ENCODE measurements around the gene RPGRIP1L. TPM values are rescaled to one million over a fixed set of nuclear protein-coding genes. Genes with fewer than 3 reads are reported as not detected.

RPGRIP1L gene
- total and polyA plus RNA-seq, 2 of the 13 experiments (the other 11 are each of a cell fraction or from before 2014, with no cell fraction given): 5.0 to 13.5 TPM

- TF ChIP-seq THYN1 (CRISPR knock-in tag; IDR thresholded peaks at IDR 0.05; ENCODE audit: borderline replicate concordance, low read depth): no peak
- 0 out of 2 replicates have a peak, but pooled peaks have one; percentile 25 for TF ChIP-seq TBX3 (IDR thresholded peaks at IDR 0.05; ENCODE audit: borderline replicate concordance)
- TF ChIP-seq, protein P1, sequence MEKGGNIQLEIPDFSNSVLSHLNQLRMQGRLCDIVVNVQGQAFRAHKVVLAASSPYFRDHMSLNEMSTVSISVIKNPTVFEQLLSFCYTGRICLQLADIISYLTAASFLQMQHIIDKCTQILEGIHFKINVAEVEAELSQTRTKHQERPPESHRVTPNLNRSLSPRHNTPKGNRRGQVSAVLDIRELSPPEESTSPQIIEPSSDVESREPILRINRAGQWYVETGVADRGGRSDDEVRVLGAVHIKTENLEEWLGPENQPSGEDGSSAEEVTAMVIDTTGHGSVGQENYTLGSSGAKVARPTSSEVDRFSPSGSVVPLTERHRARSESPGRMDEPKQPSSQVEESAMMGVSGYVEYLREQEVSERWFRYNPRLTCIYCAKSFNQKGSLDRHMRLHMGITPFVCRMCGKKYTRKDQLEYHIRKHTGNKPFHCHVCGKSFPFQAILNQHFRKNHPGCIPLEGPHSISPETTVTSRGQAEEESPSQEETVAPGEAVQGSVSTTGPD (CRISPR knock-in tag; IDR thresholded peaks at IDR 0.05): no peak
- no peak for TF ChIP-seq PPARG (CRISPR knock-in tag; conservative IDR thresholded peaks at IDR 0.05)
- peak; percentile 99 for TF ChIP-seq MXI1 (IDR thresholded peaks at IDR 0.05; ENCODE audit: borderline replicate concordance, low read depth, low read length)
- TF ChIP-seq NCOA2 (CRISPR knock-in tag; IDR thresholded peaks at IDR 0.05): peak; percentile 55; the same call in 1 of the 2 replicates
- TF ChIP-seq FOXO1 (CRISPR knock-in tag; IDR thresholded peaks at IDR 0.05): peak; percentile 57
- peak; percentile 73; the same call in 1 of the 2 replicates for TF ChIP-seq ZNF891 (CRISPR knock-in tag; IDR thresholded peaks at IDR 0.05)
- 0 out of 2 replicates have a peak, but pooled peaks have one; percentile 24 for TF ChIP-seq GTF2F1 (IDR thresholded peaks at IDR 0.05; ENCODE audit: low read length)
- no peak for TF ChIP-seq SMARCE1 (IDR thresholded peaks at IDR 0.05; ENCODE audit: borderline replicate concordance)
- no peak for TF ChIP-seq ZNF138 (CRISPR knock-in tag; IDR thresholded peaks at IDR 0.05; ENCODE audit: low read depth)
- TF ChIP-seq SYNCRIP (IDR thresholded peaks at IDR 0.05; ENCODE audit: insufficient read depth, low read depth, low read length): no peak
- TF ChIP-seq, protein P2, sequence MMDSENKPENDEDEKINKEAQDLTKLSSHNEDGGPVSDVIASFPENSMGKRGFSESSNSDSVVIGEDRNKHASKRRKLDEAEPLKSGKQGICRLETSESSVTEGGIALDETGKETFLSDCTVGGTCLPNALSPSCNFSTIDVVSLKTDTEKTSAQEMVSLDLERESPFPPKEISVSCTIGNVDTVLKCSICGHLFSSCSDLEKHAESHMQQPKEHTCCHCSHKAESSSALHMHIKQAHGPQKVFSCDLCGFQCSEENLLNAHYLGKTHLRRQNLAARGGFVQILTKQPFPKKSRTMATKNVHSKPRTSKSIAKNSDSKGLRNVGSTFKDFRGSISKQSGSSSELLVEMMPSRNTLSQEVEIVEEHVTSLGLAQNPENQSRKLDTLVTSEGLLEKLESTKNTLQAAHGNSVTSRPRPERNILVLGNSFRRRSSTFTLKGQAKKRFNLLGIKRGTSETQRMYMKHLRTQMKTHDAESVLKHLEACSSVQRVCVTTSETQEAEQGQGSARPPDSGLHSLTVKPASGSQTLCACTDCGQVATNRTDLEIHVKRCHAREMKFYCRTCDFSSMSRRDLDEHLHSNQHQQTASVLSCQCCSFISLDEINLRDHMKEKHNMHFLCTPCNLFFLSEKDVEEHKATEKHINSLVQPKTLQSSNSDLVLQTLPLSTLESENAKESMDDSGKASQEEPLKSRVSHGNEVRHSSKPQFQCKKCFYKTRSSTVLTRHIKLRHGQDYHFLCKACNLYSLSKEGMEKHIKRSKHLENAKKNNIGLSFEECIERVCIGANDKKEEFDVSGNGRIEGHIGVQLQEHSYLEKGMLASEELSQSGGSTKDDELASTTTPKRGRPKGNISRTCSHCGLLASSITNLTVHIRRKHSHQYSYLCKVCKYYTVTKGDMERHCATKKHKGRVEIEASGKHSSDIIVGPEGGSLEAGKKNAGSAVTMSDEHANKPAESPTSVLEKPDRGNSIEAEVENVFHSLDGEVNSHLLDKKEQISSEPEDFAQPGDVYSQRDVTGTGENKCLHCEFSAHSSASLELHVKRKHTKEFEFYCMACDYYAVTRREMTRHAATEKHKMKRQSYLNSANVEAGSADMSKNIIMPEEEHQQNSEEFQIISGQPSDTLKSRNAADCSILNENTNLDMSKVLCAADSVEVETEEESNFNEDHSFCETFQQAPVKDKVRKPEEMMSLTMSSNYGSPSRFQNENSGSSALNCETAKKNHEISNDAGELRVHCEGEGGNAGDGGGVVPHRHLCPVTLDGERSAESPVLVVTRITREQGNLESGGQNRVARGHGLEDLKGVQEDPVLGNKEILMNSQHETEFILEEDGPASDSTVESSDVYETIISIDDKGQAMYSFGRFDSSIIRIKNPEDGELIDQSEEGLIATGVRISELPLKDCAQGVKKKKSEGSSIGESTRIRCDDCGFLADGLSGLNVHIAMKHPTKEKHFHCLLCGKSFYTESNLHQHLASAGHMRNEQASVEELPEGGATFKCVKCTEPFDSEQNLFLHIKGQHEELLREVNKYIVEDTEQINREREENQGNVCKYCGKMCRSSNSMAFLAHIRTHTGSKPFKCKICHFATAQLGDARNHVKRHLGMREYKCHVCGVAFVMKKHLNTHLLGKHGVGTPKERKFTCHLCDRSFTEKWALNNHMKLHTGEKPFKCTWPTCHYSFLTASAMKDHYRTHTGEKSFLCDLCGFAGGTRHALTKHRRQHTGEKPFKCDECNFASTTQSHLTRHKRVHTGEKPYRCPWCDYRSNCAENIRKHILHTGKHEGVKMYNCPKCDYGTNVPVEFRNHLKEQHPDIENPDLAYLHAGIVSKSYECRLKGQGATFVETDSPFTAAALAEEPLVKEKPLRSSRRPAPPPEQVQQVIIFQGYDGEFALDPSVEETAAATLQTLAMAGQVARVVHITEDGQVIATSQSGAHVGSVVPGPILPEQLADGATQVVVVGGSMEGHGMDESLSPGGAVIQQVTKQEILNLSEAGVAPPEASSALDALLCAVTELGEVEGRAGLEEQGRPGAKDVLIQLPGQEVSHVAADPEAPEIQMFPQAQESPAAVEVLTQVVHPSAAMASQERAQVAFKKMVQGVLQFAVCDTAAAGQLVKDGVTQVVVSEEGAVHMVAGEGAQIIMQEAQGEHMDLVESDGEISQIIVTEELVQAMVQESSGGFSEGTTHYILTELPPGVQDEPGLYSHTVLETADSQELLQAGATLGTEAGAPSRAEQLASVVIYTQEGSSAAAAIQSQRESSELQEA (CRISPR knock-in tag; IDR thresholded peaks at IDR 0.05; ENCODE audit: not compliant biosample characterization): peak; percentile 79
- TF ChIP-seq SP5 (CRISPR knock-in tag; IDR thresholded peaks at IDR 0.05; ENCODE audit: borderline replicate concordance, low read depth): no peak
- no peak for TF ChIP-seq HOXA5 (CRISPR knock-in tag; IDR thresholded peaks at IDR 0.05)
- no peak for TF ChIP-seq DMTF1 (CRISPR knock-in tag; IDR thresholded peaks at IDR 0.05)
- peak; percentile 100 for TF ChIP-seq THAP11 (CRISPR knock-in tag; IDR thresholded peaks at IDR 0.05)
Measured at GRCh38 chr16:53703590-53704444, at the start of gene RPGRIP1L, which contains the start of gene FTO (continued).
